Embryonic facial prominence (tissue), 1 donor: ENCODE measurements around the gene SHLD1.
"Not testable (repeated sequence)": the region's sequence is repeated elsewhere in the genome, so short reads cannot be mapped to it uniquely, and the experiment has no call there.

Experiments used
- DNase-seq: peaks from one replicate; pipeline ENCODE4 v3.0.0-alpha.2; 2016; ENCODE audit errors: extremely low spot score

Gene SHLD1

DNA sequence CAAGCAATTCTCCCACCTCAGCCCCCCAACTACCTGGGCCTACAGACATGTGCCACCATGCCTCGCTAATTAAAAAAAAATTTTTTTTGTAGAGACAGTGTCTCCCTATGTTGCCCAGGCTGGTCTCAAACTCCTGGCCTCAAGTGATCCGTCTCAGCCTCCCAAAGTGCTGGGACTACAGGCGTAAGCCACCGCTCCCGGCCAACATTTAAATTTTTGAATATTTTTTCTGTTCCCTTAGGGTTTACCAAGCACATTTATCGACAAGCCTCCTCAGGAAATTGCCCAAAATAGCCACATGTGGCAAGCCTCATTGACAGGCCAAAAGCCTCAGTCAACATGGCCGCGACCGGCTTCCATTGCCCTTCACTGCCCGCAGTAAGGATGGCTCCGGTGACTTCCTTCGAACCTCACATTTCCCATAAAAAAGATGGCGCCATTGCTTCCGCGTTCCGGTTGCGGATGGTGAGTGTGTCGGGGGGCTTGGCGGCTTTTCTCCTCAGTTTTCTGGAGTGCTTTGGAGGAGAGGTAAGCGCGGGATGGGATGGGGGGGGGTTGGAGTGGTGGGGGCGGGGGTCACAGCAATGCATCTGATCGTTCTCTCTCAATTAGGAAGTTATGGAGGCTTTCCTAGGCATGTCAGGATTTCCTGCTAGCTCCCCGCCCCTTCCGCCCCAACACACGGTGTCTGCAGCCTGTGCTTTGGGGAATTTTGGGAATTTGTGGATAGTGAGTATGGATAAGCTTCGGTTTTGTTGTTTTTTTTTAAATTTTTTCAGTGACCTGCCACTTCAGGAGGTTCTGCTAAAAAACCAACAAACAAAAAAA, at the start of gene SHLD1:
Gene SHLD1, plus strand, starts transcription at position 450 of the 828 bp plus-strand sequence. CDS start 22,465 bp downstream, outside the sequence.
- peak; percentile 83 for DNase-seq

- DNase-seq = not testable (repeated sequence)
Observed at GRCh38 chr20:5702339-5702738, 47.9 kb upstream of the SHLD1 start.

DNA sequence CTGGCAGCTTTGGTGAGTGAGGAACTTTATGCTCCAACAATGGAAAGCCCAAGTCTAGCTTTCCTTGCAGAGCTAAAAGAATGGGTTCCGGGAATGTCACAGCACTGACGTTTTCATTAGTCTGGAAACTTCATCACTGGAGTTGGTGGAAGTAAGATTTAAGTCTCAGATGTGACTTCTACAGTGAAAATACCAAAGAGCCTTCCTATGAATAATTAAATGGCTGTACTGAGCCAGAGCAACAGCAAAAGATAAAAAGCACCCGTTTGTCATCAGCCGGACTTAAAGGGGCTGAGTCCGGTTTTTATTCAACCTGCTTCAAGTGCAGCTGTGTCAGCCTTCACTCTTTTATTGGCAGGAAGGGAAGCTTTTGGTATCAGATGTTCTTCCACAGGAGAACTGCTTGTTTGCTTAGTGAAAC, 46.5 kb upstream of the SHLD1 start:
- no peak for DNase-seq

DNA sequence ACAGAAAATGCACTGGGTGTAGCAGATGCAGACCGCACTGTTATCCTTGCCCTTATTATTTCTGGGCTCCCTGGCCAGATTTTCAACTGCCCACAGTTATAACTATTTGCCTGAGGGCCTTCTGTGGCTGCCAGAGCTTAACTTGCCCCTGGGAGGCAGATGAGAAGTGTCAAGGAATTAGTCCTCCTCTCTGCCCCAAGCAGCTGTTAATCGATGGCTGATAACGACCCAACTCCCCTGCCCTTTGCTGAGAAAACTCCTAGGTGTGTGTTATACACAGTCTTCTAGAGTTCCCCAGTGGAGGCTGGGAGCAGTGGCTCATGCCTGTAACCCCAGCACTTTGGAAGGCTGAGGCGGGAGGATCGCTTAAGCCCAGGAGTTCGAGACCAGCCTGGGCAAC, 44.4 kb upstream of the SHLD1 start:
- no peak for DNase-seq

DNA sequence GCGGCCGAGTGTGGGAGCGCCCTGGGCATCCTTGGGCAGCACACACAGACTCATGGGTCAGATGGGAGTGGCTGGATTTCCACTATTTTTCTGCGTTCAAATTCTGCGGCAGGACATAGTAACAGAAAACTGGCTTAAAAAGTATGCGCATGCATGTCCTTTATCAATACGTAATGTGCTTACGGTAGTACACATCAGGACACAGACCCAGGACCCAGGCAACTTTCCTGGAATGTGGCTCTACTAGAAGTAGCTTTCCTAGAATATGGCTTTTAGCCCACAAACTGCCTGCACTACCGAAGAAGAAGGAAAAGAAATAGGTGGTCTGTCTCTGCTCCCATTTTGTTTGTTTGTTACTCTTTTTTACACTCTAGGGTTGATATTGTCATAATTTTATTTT, 43.4 kb upstream of the SHLD1 start:
- no peak for DNase-seq

DNA sequence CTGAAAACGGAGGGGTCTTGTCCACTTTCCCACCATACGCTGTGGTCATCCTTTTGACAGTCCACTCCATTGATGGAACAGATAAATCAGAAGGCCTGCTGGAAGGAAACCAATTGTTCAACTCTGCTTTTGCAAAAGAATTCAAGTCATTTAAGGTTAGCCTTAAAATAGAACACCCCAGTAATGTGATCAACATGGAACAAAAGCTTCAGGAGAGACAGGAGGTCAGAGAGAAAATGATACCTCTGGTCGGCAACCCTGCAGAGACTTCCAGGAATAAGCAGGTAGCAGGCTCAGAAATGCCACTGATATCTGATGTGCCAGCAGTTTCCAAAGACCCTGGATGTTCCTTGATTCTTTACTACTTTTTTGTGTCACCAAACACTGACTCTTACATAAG, 39.6 kb upstream of the SHLD1 start:
- no peak for DNase-seq

- DNase-seq = no peak
Observed at GRCh38 chr20:5714261-5715041, 35.8 kb upstream of the SHLD1 start.

- DNase-seq = no peak
Observed at GRCh38 chr20:5715071-5715841, 34.9 kb upstream of the SHLD1 start.

DNA sequence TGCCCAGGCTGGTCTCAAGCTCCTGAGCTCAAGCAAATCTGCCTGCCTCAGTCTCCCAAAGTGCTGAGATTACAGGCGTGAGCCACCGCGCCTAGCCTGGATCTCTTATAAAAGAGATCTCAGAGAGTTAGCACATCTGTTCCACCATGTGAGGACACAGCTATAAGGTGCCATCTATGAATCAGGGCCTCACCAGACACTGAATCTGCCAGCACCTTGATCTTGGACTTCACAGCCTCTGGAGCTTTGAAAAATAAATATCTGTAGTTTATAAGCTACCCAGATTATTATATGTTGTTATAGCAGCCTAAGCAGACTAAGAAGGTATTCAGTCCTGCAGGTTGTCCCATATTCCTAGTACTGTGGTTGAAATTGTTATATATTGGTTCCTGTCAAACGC, 33.2 kb upstream of the SHLD1 start:
- no peak for DNase-seq

- DNase-seq = no peak
Observed at GRCh38 chr20:5718896-5719595, 31.2 kb upstream of the SHLD1 start.

- no peak for DNase-seq
Observed at GRCh38 chr20:5719861-5720403, 30.3 kb upstream of the SHLD1 start.

DNA sequence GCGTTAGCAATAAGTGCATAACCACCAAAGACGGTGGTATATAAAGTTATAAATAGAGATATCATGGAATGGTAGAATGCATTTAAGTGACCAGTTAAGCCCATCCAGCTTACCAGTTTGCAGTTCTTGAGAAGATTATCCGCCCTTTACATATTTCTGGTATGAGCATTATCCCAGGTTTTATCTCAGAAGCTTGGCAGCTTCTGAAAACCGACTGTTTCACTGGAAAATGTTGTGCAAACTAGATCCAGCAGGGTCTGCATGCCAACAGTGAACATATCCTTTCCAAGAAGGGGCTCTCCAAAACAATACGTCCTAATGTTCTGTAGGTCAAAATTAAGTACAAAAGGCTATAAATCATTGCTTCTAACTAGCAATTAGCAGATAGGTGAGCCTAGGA, 29.5 kb upstream of the SHLD1 start:
- DNase-seq = no peak

GRCh38 chr20:5721356-5721755, 28.8 kb upstream of the SHLD1 start:
- not testable (repeated sequence) for DNase-seq

DNA sequence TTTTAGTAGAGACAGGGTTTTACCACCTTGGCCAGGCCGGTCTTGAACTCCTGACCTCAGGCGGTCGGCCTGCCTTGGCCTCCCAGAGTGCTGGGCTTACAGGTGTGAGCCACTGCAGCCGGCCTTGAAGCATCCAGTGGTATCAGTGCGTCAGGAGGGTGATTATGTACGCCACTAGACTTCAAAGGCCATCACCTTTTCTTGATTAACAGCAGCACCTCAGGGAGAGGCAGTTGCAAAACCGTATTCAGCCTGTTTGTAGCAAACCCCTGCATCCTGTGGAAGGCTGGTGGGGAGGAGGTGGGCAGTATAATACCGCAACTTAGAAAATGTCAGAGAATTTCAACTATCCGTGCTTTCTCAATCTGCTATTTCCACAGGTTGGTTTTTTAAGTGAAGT, 27.3 kb upstream of the SHLD1 start:
- DNase-seq = no peak

- not testable (repeated sequence) for DNase-seq
Observed at GRCh38 chr20:5725183-5725463, 25.1 kb upstream of the SHLD1 start.

DNA sequence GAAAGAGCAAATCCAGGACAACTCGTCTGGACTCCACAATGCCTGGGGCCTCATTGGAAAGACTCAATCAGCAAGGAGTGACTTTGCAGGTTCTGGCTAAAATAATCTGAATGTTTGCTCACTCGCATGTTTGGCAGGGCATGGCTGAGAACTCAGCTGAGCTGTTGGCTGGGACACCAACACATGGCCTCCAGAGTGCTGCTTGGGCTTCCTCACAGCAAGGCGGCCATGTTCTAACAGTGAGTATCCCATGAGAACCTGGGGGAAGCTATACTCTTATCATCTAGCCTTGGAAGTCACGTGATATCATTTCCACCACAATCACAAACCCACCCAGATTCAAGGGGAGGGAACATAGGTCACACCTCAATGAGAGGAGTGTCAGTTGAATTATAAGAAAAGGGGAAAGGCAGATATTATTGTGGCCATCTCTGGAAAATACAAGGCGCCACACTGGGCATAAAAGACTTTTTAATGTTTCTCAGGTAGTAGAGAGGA, 23.1 kb upstream of the SHLD1 start:
- DNase-seq = no peak

DNA sequence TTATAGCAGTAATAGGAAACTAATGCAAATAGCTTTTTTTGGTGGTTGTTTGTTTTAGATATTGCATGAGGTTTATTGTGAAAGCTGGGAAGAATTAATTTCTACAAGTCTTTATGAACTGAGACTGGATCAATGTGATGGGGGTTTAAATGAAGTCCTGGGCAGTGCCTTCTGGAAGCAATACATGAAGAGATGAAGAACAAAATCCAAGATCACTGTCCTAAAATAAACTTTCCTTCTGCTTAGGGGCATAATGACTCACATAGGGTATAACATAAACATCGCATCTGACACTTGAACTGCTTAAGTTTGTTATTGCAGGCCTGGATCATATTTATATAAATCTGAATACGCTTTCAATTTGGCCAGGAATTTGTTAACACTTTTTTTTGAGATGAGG, 20.9 kb upstream of the SHLD1 start:
- DNase-seq = no peak

DNA sequence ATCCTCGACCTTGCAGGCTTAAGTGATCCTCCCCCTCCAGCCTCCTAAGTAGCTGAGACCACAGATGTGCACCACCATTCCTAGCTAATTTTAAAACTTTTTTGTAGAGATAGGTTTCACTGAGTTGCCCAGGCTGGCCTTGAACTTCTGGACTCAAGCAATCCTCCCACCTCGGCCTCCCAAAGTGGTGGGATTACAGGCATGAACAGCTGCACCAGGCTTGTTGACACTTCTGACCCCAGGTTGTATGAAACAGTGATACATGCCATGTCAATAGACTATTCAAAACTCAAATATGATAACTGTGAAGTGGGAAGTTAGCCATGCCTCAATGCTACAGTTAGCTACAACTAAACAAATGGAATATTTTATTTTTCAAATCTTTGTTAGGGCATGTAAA, 20.1 kb upstream of the SHLD1 start:
- no peak for DNase-seq

DNA sequence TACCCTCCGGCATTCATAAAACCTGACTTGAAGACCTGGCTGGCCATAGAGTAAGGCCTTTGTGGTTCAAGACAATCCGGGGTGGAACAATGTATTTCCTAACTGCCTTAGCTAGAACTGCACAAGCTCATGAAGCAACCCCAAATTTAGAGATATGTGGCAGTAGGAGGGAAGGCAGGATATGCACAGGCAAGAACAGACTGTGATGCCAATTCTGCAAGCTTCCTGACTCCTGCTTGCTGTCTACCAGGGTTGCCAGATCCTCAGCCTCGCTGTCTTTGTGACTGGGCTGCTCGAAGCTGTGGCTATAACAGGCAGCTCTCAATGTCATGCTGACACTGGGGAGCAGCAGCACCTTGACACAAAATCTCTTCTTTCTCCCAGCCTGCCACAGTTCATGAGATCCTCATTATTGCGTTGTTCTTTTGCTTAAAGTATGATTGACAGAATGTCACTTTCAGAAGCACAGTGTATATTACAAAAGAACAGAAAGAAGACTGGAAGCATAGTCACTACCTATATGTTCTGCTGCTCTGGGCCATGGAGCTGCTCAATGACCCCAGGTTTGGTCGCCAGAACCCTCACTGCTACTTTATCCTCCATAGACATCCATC, 18.3 kb upstream of the SHLD1 start:
- no peak for DNase-seq

DNA sequence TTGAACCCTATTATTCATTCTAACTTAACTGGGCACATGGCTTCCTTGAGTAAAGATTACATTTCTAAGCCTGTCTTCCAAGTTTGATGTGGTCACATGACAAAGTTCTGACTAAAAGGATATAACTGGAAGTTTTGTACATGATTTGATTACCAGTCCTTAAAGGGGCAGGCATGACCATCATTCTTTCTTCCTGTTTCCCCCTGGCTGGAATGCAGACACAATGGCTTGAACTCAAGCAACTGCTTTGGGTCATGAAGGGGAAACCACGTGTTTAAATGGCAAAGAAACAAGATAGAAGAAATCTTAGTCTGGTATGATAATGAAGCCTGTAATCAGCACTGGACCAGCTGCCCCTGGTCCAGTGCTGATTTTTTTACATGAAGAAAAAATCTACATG, 15.6 kb upstream of the SHLD1 start:
- no peak for DNase-seq
